ENCODE results near the gene MYRF.

GRCh38 chr11:61733120-61733978, 19.1 kb upstream of the MYRF start:
- peak; percentile 98 to 99 (median 99) for TF ChIP-seq CTCF (IDR thresholded peaks at IDR 0.05)
- peak in 1 of 2 donors; percentile 11 for TF ChIP-seq POLR2A (IDR thresholded peaks at IDR 0.05)
